BLaER1 treated with 17β-estradiol and CSF1 and Interleukin-3, amounts not matched to agents 10 nM and 100 nM (cell line): Measurements from ENCODE around the gene GPD1L.
A peak's percentile ranks its signal among the peaks of the same experiment; 100 is the strongest.

ENCODE experiments used
- H3K27ac ChIP-seq, 11 experiments: shearing (Covaris generic); formaldehyde crosslinking; 2 replicates each; pipeline ENCODE4 v1.8.1; 2022
- H3K27me3 ChIP-seq, 11 experiments: shearing (Covaris generic); formaldehyde crosslinking; 2 replicates each; pipeline ENCODE4 v1.8.1; 2022
- H3K36me3 ChIP-seq, 11 experiments: shearing (Covaris generic); formaldehyde crosslinking; 2 replicates each; pipeline ENCODE4 v1.8.1; 2022
- H3K4me1 ChIP-seq, 10 experiments: shearing (Covaris generic); formaldehyde crosslinking; 2 replicates each; pipeline ENCODE4 v1.8.1; 2022
- H3K4me2 ChIP-seq, 11 experiments: shearing (Covaris generic); formaldehyde crosslinking; 2 replicates each; pipeline ENCODE4 v1.8.1; 2022
- H3K4me3 ChIP-seq, 10 experiments: shearing (Covaris generic); formaldehyde crosslinking; 2 replicates each; pipeline ENCODE4 v1.8.1; 2022
- H3K9ac ChIP-seq, 11 experiments: shearing (Covaris generic); formaldehyde crosslinking; 2 replicates each; pipeline ENCODE4 v1.8.1; 2022
- H3K9me3 ChIP-seq, 11 experiments: shearing (Covaris generic); formaldehyde crosslinking; replicated peaks in 1 of 11; 2 replicates each; pipeline ENCODE4 v1.8.1; 2022
- H4K20me1 ChIP-seq, 11 experiments: shearing (Covaris generic); formaldehyde crosslinking; 2 replicates each; pipeline ENCODE4 v1.8.1; 2022
- Cebpa-rat ChIP-seq, 11 experiments: shearing (Covaris generic); IDR thresholded peaks; 2 replicates each; pipeline ENCODE4 v1.8.1; 2022

The GPD1L gene

GRCh38 chr3:32137870-32138269 lies 31.4 kb downstream of the GPD1L start:
- no peak for TF ChIP-seq Cebpa-rat (IDR thresholded peaks at IDR 0.05)
- peak overlapping the region in 9 of 11 experiments; percentile 55 to 73 (median 67); a peak in 16 of 22 replicates for H3K4me2 ChIP-seq
- H3K27ac ChIP-seq = no peak overlapping the region
- H3K4me1 ChIP-seq = peaks cover 18 to 42% (median 34%) of the 10 kb centered on the region in 10 experiments
- H3K9ac ChIP-seq = no peak overlapping the region
- H4K20me1 ChIP-seq = no peaks in the 10 kb centered on the region; a peak in 1 of 22 replicates
- H3K9me3 ChIP-seq = no peaks in the 10 kb centered on the region
- no peaks in the 10 kb centered on the region for H3K27me3 ChIP-seq
- no peak overlapping the region for H3K4me3 ChIP-seq
- peaks cover 0 to 24% (median 5%) of the 10 kb centered on the region in 11 experiments; a peak in 9 of 22 replicates for H3K36me3 ChIP-seq

- Histone ChIP-seq H3K27me3 (no peaks in the 10 kb centered on the region), H3K4me1 (peaks cover 18 to 42% (median 34%) of the 10 kb centered on the region in 10 experiments), H3K27ac (no peak overlapping the region), H3K4me3 (no peak overlapping the region), H3K36me3 (peaks cover 0 to 20% (median 5%) of the 10 kb centered on the region in 11 experiments; a peak in 8 of 22 replicates), H3K9me3 (no peaks in the 10 kb centered on the region), H4K20me1 (no peaks in the 10 kb centered on the region; a peak in 1 of 22 replicates), H3K4me2 (peak overlapping the region; percentile 20 to 73 (median 66); a peak in 21 of 22 replicates), H3K9ac (no peak overlapping the region)
- TF ChIP-seq Cebpa-rat (IDR thresholded peaks at IDR 0.05) = no peak
Measured at GRCh38 chr3:32138545-32139104, 32.2 kb downstream of the GPD1L start.

GRCh38 chr3:32140943-32141342 lies 34.5 kb downstream of the GPD1L start:
- Histone ChIP-seq H3K9ac (no peak overlapping the region), H3K27me3 (no peaks in the 10 kb centered on the region), H3K27ac (no peak overlapping the region), H3K4me2 (peak overlapping the region in 2 of 11 experiments; percentile 68 to 73; a peak in 3 of 22 replicates), H3K4me1 (peaks cover 28 to 52% (median 43%) of the 10 kb centered on the region in 10 experiments), H3K4me3 (no peak overlapping the region), H3K36me3 (peaks cover 0 to 9% (median 0%) of the 10 kb centered on the region in 11 experiments; a peak in 3 of 22 replicates), H4K20me1 (no peaks in the 10 kb centered on the region; a peak in 1 of 22 replicates), H3K9me3 (no peaks in the 10 kb centered on the region)
- TF ChIP-seq Cebpa-rat (IDR thresholded peaks at IDR 0.05) = no peak

- TF ChIP-seq Cebpa-rat (IDR thresholded peaks at IDR 0.05) = no peak
Measured at GRCh38 chr3:32143849-32144757, 37.7 kb downstream of the GPD1L start.

GRCh38 chr3:32146746-32147211 lies 40.4 kb downstream of the GPD1L start:
- Histone ChIP-seq H3K36me3 (peaks cover 0 to 45% (median 35%) of the 10 kb centered on the region in 11 experiments; a peak in 19 of 22 replicates), H3K27ac (peak overlapping the region in 4 of 11 experiments; percentile 0 to 59 (median 30); a peak in 4 of 22 replicates), H3K4me1 (peaks cover 22 to 34% (median 29%) of the 10 kb centered on the region in 10 experiments; a peak in 19 of 20 replicates), H3K9me3 (no peaks in the 10 kb centered on the region), H3K9ac (no peak overlapping the region), H3K27me3 (no peaks in the 10 kb centered on the region), H3K4me3 (no peak overlapping the region), H4K20me1 (no peaks in the 10 kb centered on the region), H3K4me2 (peak overlapping the region; percentile 0 to 77 (median 43); a peak in 17 of 22 replicates)
- TF ChIP-seq Cebpa-rat (IDR thresholded peaks at IDR 0.05) = no peak

More at GRCh38 chr3:32143849-32144757, 37.7 kb downstream of the GPD1L start:
- Histone ChIP-seq H3K4me3 (no peak overlapping the region), H3K27me3 (no peaks in the 10 kb centered on the region), H3K9me3 (no peaks in the 10 kb centered on the region), H3K27ac (0 out of 22 replicates have a peak overlapping the region, but pooled peaks of 1 of the 11 experiments have one; percentile 15), H4K20me1 (no peaks in the 10 kb centered on the region; a peak in 1 of 22 replicates), H3K4me2 (no peak overlapping the region), H3K4me1 (peaks cover 32 to 52% (median 45%) of the 10 kb centered on the region in 10 experiments), H3K36me3 (peaks cover 0 to 31% (median 18%) of the 10 kb centered on the region in 11 experiments; a peak in 16 of 22 replicates), H3K9ac (no peak overlapping the region)

GRCh38 chr3:32147509-32147908 lies 41.1 kb downstream of the GPD1L start:
- no peak overlapping the region for H3K4me3 ChIP-seq
- no peak overlapping the region for H3K9ac ChIP-seq
- peaks cover 22 to 34% (median 29%) of the 10 kb centered on the region in 10 experiments; a peak in 19 of 20 replicates for H3K4me1 ChIP-seq
- peak overlapping the region in 8 of 11 experiments; percentile 0 to 77 (median 58); a peak in 12 of 22 replicates for H3K4me2 ChIP-seq
- TF ChIP-seq Cebpa-rat (IDR thresholded peaks at IDR 0.05) = no peak
- H3K36me3 ChIP-seq = peaks cover 6 to 52% (median 39%) of the 10 kb centered on the region in 11 experiments; a peak in 19 of 22 replicates
- H3K9me3 ChIP-seq = no peaks in the 10 kb centered on the region
- H3K27me3 ChIP-seq = no peaks in the 10 kb centered on the region
- no peak overlapping the region; a peak in 1 of 22 replicates for H3K27ac ChIP-seq
- H4K20me1 ChIP-seq = no peaks in the 10 kb centered on the region

GRCh38 chr3:32147933-32148332 lies 41.5 kb downstream of the GPD1L start:
- Histone ChIP-seq H4K20me1 (no peaks in the 10 kb centered on the region), H3K27ac (no peak overlapping the region), H3K4me3 (no peak overlapping the region), H3K9ac (no peak overlapping the region), H3K27me3 (no peaks in the 10 kb centered on the region), H3K36me3 (peaks cover 7 to 57% (median 39%) of the 10 kb centered on the region in 11 experiments; a peak in 19 of 22 replicates), H3K4me2 (peak overlapping the region in 3 of 11 experiments; percentile 48 to 77 (median 67); a peak in 5 of 22 replicates), H3K9me3 (no peaks in the 10 kb centered on the region), H3K4me1 (peaks cover 22 to 34% (median 29%) of the 10 kb centered on the region in 10 experiments; a peak in 19 of 20 replicates)
- no peak for TF ChIP-seq Cebpa-rat (IDR thresholded peaks at IDR 0.05)

- peaks cover 7 to 61% (median 38%) of the 10 kb centered on the region in 11 experiments; a peak in 19 of 22 replicates for H3K36me3 ChIP-seq
- no peaks in the 10 kb centered on the region for H3K9me3 ChIP-seq
- H4K20me1 ChIP-seq = no peaks in the 10 kb centered on the region
- H3K4me3 ChIP-seq = no peak overlapping the region
- no peak overlapping the region for H3K27ac ChIP-seq
- peak overlapping the region in 1 of 11 experiments; percentile 77; a peak in 1 of 22 replicates for H3K4me2 ChIP-seq
- no peaks in the 10 kb centered on the region for H3K27me3 ChIP-seq
- H3K9ac ChIP-seq = no peak overlapping the region
- no peak for TF ChIP-seq Cebpa-rat (IDR thresholded peaks at IDR 0.05)
- H3K4me1 ChIP-seq = peaks cover 22 to 34% (median 29%) of the 10 kb centered on the region in 10 experiments; a peak in 19 of 20 replicates
Measured at GRCh38 chr3:32148351-32148750, 41.9 kb downstream of the GPD1L start.
